Progenitor cell of endocrine pancreas (in vitro differentiated cells): Measurements from ENCODE around the gene ABHD14A. TPM values are rescaled to one million over a fixed set of nuclear protein-coding genes. Genes with fewer than 3 reads are reported as not detected.
"Not testable (repeated sequence)": the region's sequence is repeated elsewhere in the genome, so short reads cannot be mapped to it uniquely, and the experiment has no call there.

Experiments used
- DNase-seq: peaks from one replicate; pipeline ENCODE4 v3.0.0; 2021; ENCODE audit warnings: low spot score; ENCODE audit not compliant: unreplicated experiment
- H3K27ac Mint-ChIP-seq: 2 replicates; pipeline ENCODE4 v1.8.0; 2021; ENCODE audit warnings: mild to moderate bottlenecking, moderate library complexity, mixed read lengths
- H3K27me3 Mint-ChIP-seq: 2 replicates; pipeline ENCODE4 v1.8.0; 2021; ENCODE audit warnings: mixed read lengths
- H3K36me3 Mint-ChIP-seq: 2 replicates; pipeline ENCODE4 v1.8.0; 2022; ENCODE audit warnings: mixed read lengths; ENCODE audit not compliant: insufficient read depth
- H3K4me1 Mint-ChIP-seq: 2 replicates; pipeline ENCODE4 v1.8.0; 2021; ENCODE audit warnings: low read depth, mixed read lengths
- H3K4me3 Mint-ChIP-seq: 2 replicates; pipeline ENCODE4 v1.8.0; 2021; ENCODE audit warnings: low read depth, mild to moderate bottlenecking, moderate library complexity, mixed read lengths
- H3K9me3 Mint-ChIP-seq: 2 replicates; pipeline ENCODE4 v1.8.0; 2021; ENCODE audit warnings: low read depth, mixed read lengths
- CTCF ChIP-seq: fragments of 200-600 bp; sonication (generic); IDR thresholded peaks from one replicate; pipeline ENCODE4 v1.5.0; 2021; ENCODE audit warnings: antibody characterized with exemption, mild to moderate bottlenecking; ENCODE audit not compliant: unreplicated experiment
- total RNA-seq: library from RNA; stranded (reverse); gene quantifications from 2 replicates; pipeline ENCODE4 v1.2.1, GENCODE V29; 2021

ABHD14A gene
- total RNA-seq, 1 donor from 2014 or later: 19.4 TPM

- no peak overlapping the region for H3K4me3 Mint-ChIP-seq
- H3K9me3 Mint-ChIP-seq: no peaks in the 10 kb centered on the region
- peaks cover 3% of the 10 kb centered on the region for H3K36me3 Mint-ChIP-seq
- H3K27me3 Mint-ChIP-seq: no peaks in the 10 kb centered on the region
- DNase-seq: no peak
- peaks cover 12% of the 10 kb centered on the region for H3K4me1 Mint-ChIP-seq
- H3K27ac Mint-ChIP-seq: no peak overlapping the region
- no peak for TF ChIP-seq CTCF
Measured at GRCh38 chr3:51986010-51986947, 11.4 kb downstream of the ABHD14A start.

- no peak for DNase-seq
- H3K9me3 Mint-ChIP-seq: no peaks in the 10 kb centered on the region
- no peak for TF ChIP-seq CTCF
- no peaks in the 10 kb centered on the region for H3K27me3 Mint-ChIP-seq
- H3K4me1 Mint-ChIP-seq: peaks cover 7% of the 10 kb centered on the region
- H3K4me3 Mint-ChIP-seq: no peak overlapping the region
- peaks cover 6% of the 10 kb centered on the region for H3K36me3 Mint-ChIP-seq
- H3K27ac Mint-ChIP-seq: no peak overlapping the region
Measured at GRCh38 chr3:51987568-51987967, 12.7 kb downstream of the ABHD14A start.

GRCh38 chr3:51988286-51989146, 13.7 kb downstream of the ABHD14A start:
- Mint-ChIP-seq H3K9me3 (no peaks in the 10 kb centered on the region), H3K27me3 (no peaks in the 10 kb centered on the region), H3K4me3 (no peak overlapping the region), H3K27ac (peak overlapping the region; percentile 65), H3K4me1 (peaks cover 4% of the 10 kb centered on the region), H3K36me3 (peaks cover 8% of the 10 kb centered on the region)
- DNase-seq: no peak
- TF ChIP-seq CTCF: no peak

- peaks cover 16% of the 10 kb centered on the region for H3K36me3 Mint-ChIP-seq
- not testable (repeated sequence) for DNase-seq, H3K27ac Mint-ChIP-seq, H3K4me3 Mint-ChIP-seq, H3K9me3 Mint-ChIP-seq, H3K27me3 Mint-ChIP-seq
- H3K4me1 Mint-ChIP-seq: peaks cover 10% of the 10 kb centered on the region
Measured at GRCh38 chr3:51990501-51990971, 15.7 kb downstream of the ABHD14A start.

GRCh38 chr3:51992017-51992682, 17.3 kb downstream of the ABHD14A start:
- no peak overlapping the region for H3K4me3 Mint-ChIP-seq
- peaks cover 17% of the 10 kb centered on the region for H3K36me3 Mint-ChIP-seq
- no peaks in the 10 kb centered on the region for H3K9me3 Mint-ChIP-seq
- H3K27ac Mint-ChIP-seq: no peak overlapping the region
- TF ChIP-seq CTCF: no peak
- H3K27me3 Mint-ChIP-seq: no peaks in the 10 kb centered on the region
- H3K4me1 Mint-ChIP-seq: peaks cover 14% of the 10 kb centered on the region
- no peak for DNase-seq

GRCh38 chr3:51993657-51994056, 18.8 kb downstream of the ABHD14A start:
- peak overlapping the region; percentile 100 for H3K4me3 Mint-ChIP-seq

More at GRCh38 chr3:51993657-51994056, 18.8 kb downstream of the ABHD14A start:
- not testable (repeated sequence) for DNase-seq, H3K27ac Mint-ChIP-seq, H3K27me3 Mint-ChIP-seq, H3K9me3 Mint-ChIP-seq
- Mint-ChIP-seq H3K36me3 (peaks cover 17% of the 10 kb centered on the region), H3K4me1 (peaks cover 19% of the 10 kb centered on the region)
